Upper lobe of left lung (tissue), 6 donors: Measurements from ENCODE around the gene BCOR. TPM values are rescaled to one million over a fixed set of nuclear protein-coding genes. Genes with fewer than 3 reads are reported as not detected.
A peak's percentile ranks its signal among the peaks of the same experiment; 100 is the strongest.

Experiments
- ATAC-seq, 2 donors: fragments of 200-7000 bp; cut with Tn5 transposase; one replicate each; pipeline ENCODE4 v1.9.1; 2022; ENCODE audit warnings: mild to moderate bottlenecking in 2 of 2, moderate library complexity in 2 of 2; ENCODE audit not compliant: low FRiP score in 2 of 2
- DNase-seq, 2 donors: peaks; one replicate each; pipeline ENCODE4 v3.0.0-alpha.2; 2019 to 2020
- H3K27ac ChIP-seq, 4 donors: fragments of 200-600 bp; sonication (generic); one replicate each; pipeline ENCODE4 v1.5.1; 2016 to 2019
- H3K27me3 ChIP-seq, 4 donors: fragments of 200-600 bp; sonication (generic); one replicate each; pipeline ENCODE4 v1.5.1; 2017 to 2019
- H3K36me3 ChIP-seq, 4 donors: fragments of 200-600 bp; sonication (generic); one replicate each; pipeline ENCODE4 v1.5.1; 2016 to 2019
- H3K4me1 ChIP-seq, 4 donors: fragments of 200-600 bp; sonication (generic); one replicate each; pipeline ENCODE4 v1.5.1; 2018 to 2019
- H3K4me3 ChIP-seq, 4 donors: fragments of 200-600 bp; sonication (generic); one replicate each; pipeline ENCODE4 v1.5.1; 2017 to 2019; ENCODE audit warnings: mild to moderate bottlenecking in 2 of 4, moderate library complexity in 1 of 4
- H3K9me3 ChIP-seq, 4 donors: fragments of 200-600 bp; sonication (generic); one replicate each; pipeline ENCODE4 v1.5.1; 2018 to 2019
- CTCF ChIP-seq, 6 experiments: fragments of 450-650 bp in 4 of 6; fragments of 200-600 bp in 2 of 6; sonication (generic) in 2 of 6; IDR thresholded peaks; one replicate each; pipeline ENCODE4 v1.5.1; 2016 to 2019; ENCODE audit warnings: antibody characterized with exemption in 6 of 6
- EP300 ChIP-seq, 4 donors: sonication (generic); formaldehyde crosslinking; IDR thresholded peaks; one replicate each; pipeline ENCODE4 v1.5.1; 2017; ENCODE audit warnings: antibody characterized with exemption in 4 of 4, control low read depth in 2 of 4
- POLR2A ChIP-seq, 4 donors: fragments of 450-650 bp; IDR thresholded peaks; one replicate each; pipeline ENCODE4 v1.5.1; 2016 to 2017; ENCODE audit warnings: antibody characterized with exemption in 4 of 4, mild to moderate bottlenecking in 2 of 4
- POLR2AphosphoS5 ChIP-seq, 2 donors: sonication (generic); formaldehyde crosslinking; IDR thresholded peaks; one replicate each; pipeline ENCODE4 v1.5.1; 2017; ENCODE audit warnings: antibody characterized with exemption in 2 of 2
- WGBS, 2 donors: methylation state at CpG; one replicate each; pipeline ENCODE4 v1.1.5; 2017 to 2018; 5-methylcytosine and 5-hydroxymethylcytosine counted together
- total RNA-seq, 6 donors: library from RNA; depleted of rRNA in 4 of 6; stranded (reverse); fragments of >200 nt in 4 of 6; gene quantifications; one replicate each; pipeline versions ENCODE4 v1.1.0 to v1.2.1, GENCODE V29; 2016 to 2021
- donor health status: DM: no; HTN: no; CAD: no; lungs with moderate emphysema.
- donor health status: DM: no; HTN: yes; CAD: no; lungs with severe emphysema.

Gene BCOR
- total RNA-seq, 6 donors from 2014 or later, result 17.5 to 40.8 (median 25.6) TPM

GRCh38 chrX:40076750-40077575, 20.8 kb downstream of the BCOR start:
- ATAC-seq, result no peak
- DNase-seq, result no peak
- peaks cover 0 to 8% (median 3%) of the 10 kb centered on the region in 4 donors for H3K4me1 ChIP-seq
- peaks cover 0 to 33% (median 10%) of the 10 kb centered on the region in 4 donors for H3K36me3 ChIP-seq
- no peaks in the 10 kb centered on the region for H3K27me3 ChIP-seq
- H3K4me3 ChIP-seq, result no peak overlapping the region
- H3K27ac ChIP-seq, result peak overlapping the region in 1 of 4 donors; percentile 2
- WGBS, 2 donors, result 62 to 69% methylated on average over 14 of the region's 14 CpGs
- no peaks in the 10 kb centered on the region for H3K9me3 ChIP-seq
- no peak for TF ChIP-seq POLR2A (IDR thresholded peaks at IDR 0.05)
- TF ChIP-seq EP300 (IDR thresholded peaks at IDR 0.05), result no peak
- TF ChIP-seq CTCF (IDR thresholded peaks at IDR 0.05), result no peak
- TF ChIP-seq POLR2AphosphoS5 (IDR thresholded peaks at IDR 0.05), result no peak

- ATAC-seq, result no peak
- Histone ChIP-seq H3K4me1 (no peaks in the 10 kb centered on the region), H3K9me3 (no peaks in the 10 kb centered on the region), H3K4me3 (no peak overlapping the region), H3K27me3 (no peaks in the 10 kb centered on the region), H3K27ac (no peak overlapping the region), H3K36me3 (peaks cover 0 to 43% (median 10%) of the 10 kb centered on the region in 4 donors)
- no peak for DNase-seq
- 88 to 91% methylated on average over 4 to 14 of the region's 14 CpGs for WGBS, 2 donors
- TF ChIP-seq POLR2A (IDR thresholded peaks at IDR 0.05), result no peak
- no peak for TF ChIP-seq POLR2AphosphoS5 (IDR thresholded peaks at IDR 0.05)
- no peak for TF ChIP-seq EP300 (IDR thresholded peaks at IDR 0.05)
- TF ChIP-seq CTCF (IDR thresholded peaks at IDR 0.05), result no peak
Observed at GRCh38 chrX:40074959-40075332, 22.8 kb downstream of the BCOR start.

DNA sequence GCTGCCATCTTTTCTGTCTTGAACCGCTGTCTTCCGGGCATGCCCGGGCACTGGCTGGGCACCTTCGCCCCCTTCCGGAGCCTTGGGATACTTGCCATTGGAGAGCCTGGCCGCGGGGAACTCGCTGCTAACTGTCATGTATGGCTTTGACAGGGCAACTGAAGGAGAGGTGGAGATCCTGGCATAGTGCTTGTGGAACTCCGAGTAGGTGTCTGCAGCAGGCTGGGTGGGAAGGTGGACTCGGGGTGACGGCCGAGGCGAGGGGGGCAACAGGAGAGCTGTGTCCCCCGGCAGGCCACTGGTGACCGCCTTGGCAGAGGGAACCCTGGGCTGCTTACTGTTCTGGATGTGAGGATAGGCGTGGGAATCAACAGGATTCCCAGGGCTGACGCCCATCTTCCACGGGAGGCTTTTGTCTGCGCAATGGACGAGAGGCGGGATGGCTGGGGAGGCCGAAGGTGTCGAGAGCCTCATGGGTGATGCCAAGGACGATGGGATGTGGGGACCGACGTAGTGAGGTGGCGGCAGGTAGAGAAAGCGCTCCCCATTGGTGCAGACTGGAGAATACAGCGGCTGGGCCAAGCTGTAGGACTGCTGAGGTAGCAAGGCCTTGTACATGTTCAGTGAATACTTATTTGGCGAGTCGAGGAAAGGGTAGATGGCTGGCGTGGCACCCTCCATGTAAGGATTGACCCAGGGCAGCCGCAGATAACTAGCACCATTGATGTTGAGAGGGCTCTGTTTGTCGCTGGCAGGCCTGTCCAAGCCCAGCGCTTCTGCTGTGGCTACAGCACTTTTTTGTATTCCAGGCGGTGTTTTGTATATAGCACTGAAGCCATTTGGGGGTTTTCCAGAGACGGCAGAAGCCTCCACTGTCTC, 23.4 kb downstream of the BCOR start:
- H3K9me3 ChIP-seq, result no peaks in the 10 kb centered on the region
- H3K4me1 ChIP-seq, result no peaks in the 10 kb centered on the region
- WGBS, 2 donors, result 96 to 97% methylated on average over 13 to 37 of the region's 37 CpGs
- TF ChIP-seq EP300 (IDR thresholded peaks at IDR 0.05) (no peak), POLR2AphosphoS5 (IDR thresholded peaks at IDR 0.05) (no peak), POLR2A (IDR thresholded peaks at IDR 0.05) (no peak), CTCF (IDR thresholded peaks at IDR 0.05) (no peak)
- H3K27ac ChIP-seq, result no peak overlapping the region
- peaks cover 0 to 49% (median 13%) of the 10 kb centered on the region in 4 donors for H3K36me3 ChIP-seq
- H3K4me3 ChIP-seq, result no peak overlapping the region
- no peaks in the 10 kb centered on the region for H3K27me3 ChIP-seq
- DNase-seq, result no peak
- no peak for ATAC-seq

DNA sequence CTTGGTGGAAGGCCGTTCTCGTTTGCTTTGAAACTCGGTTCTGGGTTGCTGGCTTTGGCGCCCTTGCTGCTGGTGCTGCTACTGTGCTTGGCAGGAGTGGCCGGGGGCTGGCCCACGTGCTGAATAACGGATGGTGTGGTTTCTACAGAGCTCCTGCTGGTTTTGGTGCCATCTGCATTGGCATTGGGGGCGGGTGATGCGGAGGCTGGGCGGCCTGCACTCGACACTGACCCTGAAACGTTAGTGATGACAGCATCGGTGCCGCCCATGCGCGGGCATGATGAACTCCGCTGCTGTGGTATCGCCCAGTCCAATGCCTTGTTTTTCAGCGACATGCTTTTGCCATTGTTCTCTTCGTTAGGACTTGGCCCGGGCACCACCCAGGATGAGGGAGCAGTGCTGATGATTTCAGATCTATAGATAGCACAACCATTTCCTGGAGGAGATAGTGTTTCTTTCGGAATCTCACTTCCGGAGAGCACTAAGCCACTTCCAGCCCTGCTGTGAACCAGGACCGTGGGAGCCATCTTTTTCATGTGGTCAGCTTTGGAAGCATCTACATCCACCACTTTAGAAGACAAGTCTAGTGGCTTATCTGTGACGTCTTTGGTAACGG, 24.2 kb downstream of the BCOR start:
- DNase-seq (peak in 1 of 2 donors; percentile 50), ATAC-seq (no peak)
- no peak overlapping the region for H3K4me3 ChIP-seq
- 52 to 87% methylated on average over 8 to 26 of the region's 26 CpGs for WGBS, 2 donors
- TF ChIP-seq POLR2A (IDR thresholded peaks at IDR 0.05) (no peak), EP300 (IDR thresholded peaks at IDR 0.05) (no peak), CTCF (IDR thresholded peaks at IDR 0.05) (no peak), POLR2AphosphoS5 (IDR thresholded peaks at IDR 0.05) (no peak)
- H3K9me3 ChIP-seq, result no peaks in the 10 kb centered on the region
- no peaks in the 10 kb centered on the region for H3K27me3 ChIP-seq
- H3K4me1 ChIP-seq, result no peaks in the 10 kb centered on the region
- no peak overlapping the region for H3K27ac ChIP-seq
- H3K36me3 ChIP-seq, result peaks cover 0 to 56% (median 14%) of the 10 kb centered on the region in 4 donors
